ENCODE results near the gene C3orf85.

DNA sequence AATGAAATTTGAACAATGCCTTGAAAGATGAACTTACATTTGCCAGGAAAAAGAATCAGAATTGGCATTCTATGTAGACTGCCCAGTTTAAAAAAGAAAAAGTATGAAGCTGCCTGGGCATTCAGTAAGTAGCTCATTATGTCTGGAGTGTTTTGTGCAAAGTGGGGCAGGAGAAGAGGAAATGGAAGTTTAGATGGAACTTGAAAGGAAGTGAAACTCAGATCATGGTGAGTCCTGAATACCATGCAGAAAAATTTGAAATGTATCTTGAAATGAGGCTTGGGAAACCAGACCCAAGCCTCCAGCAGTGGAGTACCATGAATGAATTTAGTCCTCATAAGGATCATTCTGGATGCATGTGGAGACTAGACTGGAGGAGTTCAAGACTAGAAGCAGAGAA, 13.8 kb upstream of the C3orf85 start:
- TF ChIP-seq, protein P1, sequence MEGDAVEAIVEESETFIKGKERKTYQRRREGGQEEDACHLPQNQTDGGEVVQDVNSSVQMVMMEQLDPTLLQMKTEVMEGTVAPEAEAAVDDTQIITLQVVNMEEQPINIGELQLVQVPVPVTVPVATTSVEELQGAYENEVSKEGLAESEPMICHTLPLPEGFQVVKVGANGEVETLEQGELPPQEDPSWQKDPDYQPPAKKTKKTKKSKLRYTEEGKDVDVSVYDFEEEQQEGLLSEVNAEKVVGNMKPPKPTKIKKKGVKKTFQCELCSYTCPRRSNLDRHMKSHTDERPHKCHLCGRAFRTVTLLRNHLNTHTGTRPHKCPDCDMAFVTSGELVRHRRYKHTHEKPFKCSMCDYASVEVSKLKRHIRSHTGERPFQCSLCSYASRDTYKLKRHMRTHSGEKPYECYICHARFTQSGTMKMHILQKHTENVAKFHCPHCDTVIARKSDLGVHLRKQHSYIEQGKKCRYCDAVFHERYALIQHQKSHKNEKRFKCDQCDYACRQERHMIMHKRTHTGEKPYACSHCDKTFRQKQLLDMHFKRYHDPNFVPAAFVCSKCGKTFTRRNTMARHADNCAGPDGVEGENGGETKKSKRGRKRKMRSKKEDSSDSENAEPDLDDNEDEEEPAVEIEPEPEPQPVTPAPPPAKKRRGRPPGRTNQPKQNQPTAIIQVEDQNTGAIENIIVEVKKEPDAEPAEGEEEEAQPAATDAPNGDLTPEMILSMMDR (IDR thresholded peaks at IDR 0.05): no peak
- no peak for TF ChIP-seq POLR2A (IDR thresholded peaks at IDR 0.05)
